Sigmoid colon (tissue), 3 donors: ENCODE measurements around the gene RPL7A.

ENCODE experiments used
- CTCF ChIP-seq, 4 experiments: fragments of 450-650 bp in 3 of 4; fragments of 200-600 bp in 1 of 4; IDR thresholded peaks; one replicate each; pipeline ENCODE4 v1.5.1; 2016 to 2019; ENCODE audit warnings: antibody characterized with exemption in 4 of 4, mild to moderate bottlenecking in 3 of 4, moderate library complexity in 2 of 4
- POLR2A ChIP-seq, 2 donors: fragments of 450-650 bp; IDR thresholded peaks; one replicate each; pipeline ENCODE4 v1.6.1; 2016; ENCODE audit warnings: antibody characterized with exemption in 2 of 2, mild to moderate bottlenecking in 2 of 2, moderate library complexity in 2 of 2

DNA sequence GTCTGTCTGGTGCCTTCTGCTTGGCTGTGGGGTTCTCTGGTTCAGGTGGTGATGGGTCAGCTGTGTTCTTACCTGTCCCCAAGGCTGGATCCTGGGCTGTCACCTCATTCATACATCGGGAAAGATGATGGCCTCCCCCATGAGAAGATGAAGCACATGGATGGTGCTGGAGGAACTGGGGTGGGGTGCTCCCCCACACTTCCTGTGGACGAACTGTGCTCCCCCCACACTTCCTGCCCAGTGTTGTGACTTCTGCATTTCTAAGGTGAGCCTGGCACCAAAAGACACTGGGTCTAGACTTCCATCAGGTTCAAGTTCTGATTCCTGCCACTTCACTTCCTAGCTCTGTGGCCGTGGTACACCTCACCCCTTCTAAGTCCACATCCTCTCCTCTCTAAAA lies 7.8 kb upstream of the RPL7A start:
- TF ChIP-seq POLR2A (IDR thresholded peaks at IDR 0.05) (no peak), CTCF (IDR thresholded peaks at IDR 0.05) (no peak)
